Mammary epithelial cell (primary cell): ENCODE data around the gene PCDHGB6.

Experiments
- CTCF ChIP-seq, 2 donors: IDR thresholded peaks in 1 of 2; conservative IDR thresholded peaks in 1 of 2; 2 replicates each; pipeline ENCODE4 v1.5.1; 2011 to 2012; ENCODE audit warnings: inconsistent platforms in 2 of 2, low read length in 2 of 2, mild to moderate bottlenecking in 2 of 2, control low read depth in 1 of 2, low read depth in 1 of 2; ENCODE audit not compliant: insufficient read depth in 1 of 2; ENCODE audit errors: extremely low read depth in 1 of 2
- EZH2 ChIP-seq: IDR thresholded peaks from 2 replicates; pipeline ENCODE4 v1.6.1; 2012; ENCODE audit warnings: low read length, inconsistent platforms, borderline replicate concordance

GRCh38 chr5:141366016-141366896 is 41.6 kb upstream of the PCDHGB6 start:
- TF ChIP-seq CTCF (conservative IDR thresholded peaks at IDR 0.05 in 1 of 2, IDR thresholded peaks at IDR 0.05 in 1 of 2; ENCODE audit: extremely low read depth in 1 of 2, insufficient read depth in 1 of 2, low read depth in 1 of 2, low read length in 2 of 2) (no peak), EZH2 (no peak)
